GM21526 (cell line): Measurements from ENCODE around the gene ZNF320.
A peak's percentile ranks its signal among the peaks of the same experiment; 100 is the strongest.
"Not testable (repeated sequence)": the region's sequence is repeated elsewhere in the genome, so short reads cannot be mapped to it uniquely, and the experiment has no call there.

Source experiments
- ATAC-seq: cut with Tn5 transposase; IDR thresholded peaks from one replicate; pipeline ENCODE4 v1.9.1; 2021; ENCODE audit warnings: moderate library complexity; ENCODE audit not compliant: unreplicated experiment, low FRiP score

The ZNF320 gene

GRCh38 chr19:52922841-52923777 lies 25.7 kb upstream of the ZNF320 start, which contains the start of gene ZNF888:
TSS of gene ZNF888 (minus strand) at chr19:52923428. CDS start at chr19:52917873, 5,555 bp downstream.
- peak; percentile 86 for ATAC-seq

- ATAC-seq, result no peak
Observed at GRCh38 chr19:52917531-52917930, 20.1 kb upstream of the ZNF320 start.

GRCh38 chr19:52910648-52911047 lies 13.2 kb upstream of the ZNF320 start:
- ATAC-seq, result no peak

GRCh38 chr19:52904052-52904780 lies 6.8 kb upstream of the ZNF320 start:
- not testable (repeated sequence) for ATAC-seq

- no peak for ATAC-seq
Observed at GRCh38 chr19:52901842-52902241, 4.4 kb upstream of the ZNF320 start.

GRCh38 chr19:52898596-52898995 lies 1.2 kb upstream of the ZNF320 start:
- not testable (repeated sequence) for ATAC-seq

GRCh38 chr19:52898101-52898500 lies 666 bp upstream of the ZNF320 start:
- no peak for ATAC-seq

- ATAC-seq, result no peak
Observed at GRCh38 chr19:52896431-52897137, 851 bp downstream of the ZNF320 start.

GRCh38 chr19:52891336-52891735 lies 6.1 kb downstream of the ZNF320 start:
- ATAC-seq, result no peak

- ATAC-seq, result no peak
Observed at GRCh38 chr19:52889931-52890330, 7.5 kb downstream of the ZNF320 start.

GRCh38 chr19:52889076-52889475 lies 8.4 kb downstream of the ZNF320 start:
- no peak for ATAC-seq

GRCh38 chr19:52880895-52881389 lies 16.5 kb downstream of the ZNF320 start:
- no peak for ATAC-seq

- ATAC-seq, result not testable (repeated sequence)
Observed at GRCh38 chr19:52872996-52873395, 24.4 kb downstream of the ZNF320 start.

- no peak for ATAC-seq
Observed at GRCh38 chr19:52871466-52871865, 26.0 kb downstream of the ZNF320 start.

- not testable (repeated sequence) for ATAC-seq
Observed at GRCh38 chr19:52868031-52868430, 29.4 kb downstream of the ZNF320 start.

GRCh38 chr19:52857378-52858191 lies 39.9 kb downstream of the ZNF320 start, which contains the start of gene ZNF468:
TSS of gene ZNF468 (minus strand) at chr19:52857619. CDS start at chr19:52854272, 3,347 bp downstream.
- peak; percentile 91 for ATAC-seq

- peak; percentile 24 for ATAC-seq
Observed at GRCh38 chr19:52856540-52857377, 40.7 kb downstream of the ZNF320 start.
